Panc1 (cell line): ENCODE results near the gene SMAD1. TPM values are rescaled to one million over a fixed set of nuclear protein-coding genes. Genes with fewer than 3 reads are reported as not detected.

Source experiments
- ATAC-seq: fragments of 200-7000 bp; cut with Tn5 transposase; 2 replicates; pipeline ENCODE4 v1.9.1; 2020; ENCODE audit warnings: mild to moderate bottlenecking, moderate library complexity
- BruUV-seq: library from RNA; stranded (reverse); fragments of 400-500 nt; replicated peaks from 2 replicates; lab custom pipeline; 2021; lab: Mats Ljungman, UMichigan
- CTCF ChIA-PET: fragments of 300-600 bp; sonication (Branson Sonifier 250); formaldehyde crosslinking; loops from one replicate; lab custom pipeline; 2022; ENCODE audit warnings: antibody characterized with exemption; lab: Charles Lee
- POLR2A ChIA-PET: fragments of 300-600 bp; sonication (Branson Sonifier 250); formaldehyde crosslinking; loops from one replicate; lab custom pipeline; 2022; ENCODE audit warnings: antibody characterized with exemption; lab: Charles Lee
- DNase-seq: peaks from one replicate; pipeline ENCODE4 v3.0.0-alpha.2; 2010; ENCODE audit warnings: low read depth, low spot score
- H3K27ac ChIP-seq: 2 replicates; pipeline ENCODE4 v1.5.1; 2011; ENCODE audit warnings: mild to moderate bottlenecking, low read length, inconsistent platforms
- H3K27me3 ChIP-seq: fragments of 200-500 bp; sonication (Bioruptor generic); 2 replicates; pipeline ENCODE4 v1.6.0; 2014; ENCODE audit warnings: low read length, inconsistent platforms; ENCODE audit not compliant: control insufficient read depth, insufficient read depth
- H3K36me3 ChIP-seq: fragments of 200-500 bp; sonication (Bioruptor generic); 2 replicates; pipeline ENCODE4 v1.5.1; 2014; ENCODE audit warnings: inconsistent platforms, mild to moderate bottlenecking, low read length, moderate library complexity; ENCODE audit not compliant: control insufficient read depth, insufficient read depth
- H3K4me1 ChIP-seq: 2 replicates; pipeline ENCODE4 v1.5.1; 2011; ENCODE audit warnings: inconsistent platforms, mild to moderate bottlenecking, low read length, moderate library complexity; ENCODE audit not compliant: control insufficient read depth, insufficient read depth
- H3K4me3 ChIP-seq, 2 experiments: 2 replicates each; pipeline ENCODE4 v1.5.1; 2011 to 2012; ENCODE audit warnings: low read depth in 2 of 2, low read length in 2 of 2, mild to moderate bottlenecking in 2 of 2, inconsistent platforms in 1 of 2, moderate library complexity in 1 of 2
- H3K9me3 ChIP-seq: fragments of 200-500 bp; sonication (Bioruptor generic); 2 replicates; pipeline ENCODE4 v1.5.1; 2014; ENCODE audit warnings: low read depth, mild to moderate bottlenecking, inconsistent platforms, low read length, moderate library complexity; ENCODE audit not compliant: control insufficient read depth, insufficient read depth
- CTCF ChIP-seq: fragments of 450-650 bp; IDR thresholded peaks from 2 replicates; pipeline ENCODE4 v1.5.1; 2017; ENCODE audit warnings: mild to moderate bottlenecking
- POLR2AphosphoS5 ChIP-seq: IDR thresholded peaks from 2 replicates; pipeline ENCODE4 v1.6.1; 2012; ENCODE audit warnings: mild to moderate bottlenecking, low read depth, low read length, moderate library complexity
- SIN3A ChIP-seq: IDR thresholded peaks from 2 replicates; pipeline ENCODE4 v1.6.1; 2012; ENCODE audit warnings: low read depth, mild to moderate bottlenecking, low read length, moderate library complexity, borderline replicate concordance; ENCODE audit not compliant: insufficient read depth
- TCF7L2 ChIP-seq: IDR thresholded peaks from 2 replicates; pipeline ENCODE4 v1.6.1; 2011; ENCODE audit warnings: mild to moderate bottlenecking, low read depth, low read length, inconsistent platforms
- in situ Hi-C: cut with HindIII; loops from 2 replicates; pipeline ENCODE4 v1.10.0; 2016; ENCODE audit warnings: low sequenced_read_pairs, low pct_unique_long_range_greater_than_20kb
- intact Hi-C: fragments of 100-400 bp; cut with micrococcal nuclease; formaldehyde crosslinking; loops from one replicate; pipeline ENCODE4 v1.10.0; 2022; ENCODE audit not compliant: unreplicated experiment
- total RNA-seq: library from RNA; stranded (reverse); gene quantifications from one replicate; pipeline ENCODE4 v1.2.1, GENCODE V29; 2021; ENCODE audit not compliant: unreplicated experiment
- TF ChIP-seq, protein P1 (sequence below), 2 experiments: IDR thresholded peaks; 2 replicates each; pipeline ENCODE4 v1.6.1; 2011 to 2012; ENCODE audit warnings: low read depth in 2 of 2, control low read depth in 1 of 2, low read length in 1 of 2, mild to moderate bottlenecking in 1 of 2, moderate library complexity in 1 of 2; ENCODE audit not compliant: insufficient read depth in 1 of 2

Gene SMAD1
- total RNA-seq, 1 experiment from 2014 or later = 24.1 TPM

DNA sequence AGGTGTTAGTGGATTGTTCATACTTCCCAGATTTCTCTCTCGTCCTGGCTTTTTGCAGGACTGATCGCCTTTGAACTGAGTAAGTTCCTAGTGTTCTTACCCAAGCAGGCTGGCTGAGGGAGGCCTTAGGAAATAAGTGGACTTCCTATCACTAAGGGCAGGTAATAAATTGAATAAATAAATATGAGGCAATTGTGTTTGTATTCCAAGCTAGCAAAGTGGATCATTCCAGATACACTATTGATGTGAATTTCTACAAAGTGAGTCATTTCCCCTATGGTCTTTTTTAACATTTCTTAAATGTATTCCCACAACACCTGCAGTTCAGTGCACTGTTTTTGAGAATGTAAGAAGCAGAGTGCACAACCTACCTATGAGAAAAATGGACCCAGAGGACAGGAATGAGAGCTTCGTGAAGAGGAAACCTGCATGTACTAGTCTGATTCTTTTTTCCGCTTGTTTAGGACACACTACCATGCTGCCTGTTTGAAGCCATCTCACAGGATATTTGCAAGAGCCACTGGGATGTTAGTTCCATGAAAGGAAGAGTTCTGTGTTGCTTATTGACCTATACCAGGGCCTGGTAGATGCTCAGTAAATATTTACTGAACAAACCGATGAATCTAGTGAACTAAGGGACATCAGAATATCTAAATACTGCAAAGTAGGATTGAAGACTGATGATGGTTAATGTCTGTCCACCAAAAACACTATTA is 29.0 kb upstream of the SMAD1 start:
- no peaks in the 10 kb centered on the region for H3K9me3 ChIP-seq
- ATAC-seq = no peak
- POLR2A ChIA-PET = no interaction called here

GRCh38 chr4:145453163-145453520 is 28.5 kb upstream of the SMAD1 start:
- in situ Hi-C loops = no loop called here
- BruUV-seq = no TSS peak
- intact Hi-C loops = no loop called here

More for the DNA sequence above, 29.0 kb upstream of the SMAD1 start:
- no TSS peak for BruUV-seq
- Histone ChIP-seq H3K27me3 (no peaks in the 10 kb centered on the region), H3K4me3 (no peak overlapping the region), H3K36me3 (no peaks in the 10 kb centered on the region), H3K4me1 (no peaks in the 10 kb centered on the region), H3K27ac (no peak overlapping the region)
- in situ Hi-C loops = no loop called here
- CTCF ChIA-PET = no interaction called here
- no peak for DNase-seq
- intact Hi-C loops = no loop called here
- TF ChIP-seq CTCF (no peak), POLR2AphosphoS5 (no peak), TCF7L2 (no peak), SIN3A (no peak)
- TF ChIP-seq, protein P1, sequence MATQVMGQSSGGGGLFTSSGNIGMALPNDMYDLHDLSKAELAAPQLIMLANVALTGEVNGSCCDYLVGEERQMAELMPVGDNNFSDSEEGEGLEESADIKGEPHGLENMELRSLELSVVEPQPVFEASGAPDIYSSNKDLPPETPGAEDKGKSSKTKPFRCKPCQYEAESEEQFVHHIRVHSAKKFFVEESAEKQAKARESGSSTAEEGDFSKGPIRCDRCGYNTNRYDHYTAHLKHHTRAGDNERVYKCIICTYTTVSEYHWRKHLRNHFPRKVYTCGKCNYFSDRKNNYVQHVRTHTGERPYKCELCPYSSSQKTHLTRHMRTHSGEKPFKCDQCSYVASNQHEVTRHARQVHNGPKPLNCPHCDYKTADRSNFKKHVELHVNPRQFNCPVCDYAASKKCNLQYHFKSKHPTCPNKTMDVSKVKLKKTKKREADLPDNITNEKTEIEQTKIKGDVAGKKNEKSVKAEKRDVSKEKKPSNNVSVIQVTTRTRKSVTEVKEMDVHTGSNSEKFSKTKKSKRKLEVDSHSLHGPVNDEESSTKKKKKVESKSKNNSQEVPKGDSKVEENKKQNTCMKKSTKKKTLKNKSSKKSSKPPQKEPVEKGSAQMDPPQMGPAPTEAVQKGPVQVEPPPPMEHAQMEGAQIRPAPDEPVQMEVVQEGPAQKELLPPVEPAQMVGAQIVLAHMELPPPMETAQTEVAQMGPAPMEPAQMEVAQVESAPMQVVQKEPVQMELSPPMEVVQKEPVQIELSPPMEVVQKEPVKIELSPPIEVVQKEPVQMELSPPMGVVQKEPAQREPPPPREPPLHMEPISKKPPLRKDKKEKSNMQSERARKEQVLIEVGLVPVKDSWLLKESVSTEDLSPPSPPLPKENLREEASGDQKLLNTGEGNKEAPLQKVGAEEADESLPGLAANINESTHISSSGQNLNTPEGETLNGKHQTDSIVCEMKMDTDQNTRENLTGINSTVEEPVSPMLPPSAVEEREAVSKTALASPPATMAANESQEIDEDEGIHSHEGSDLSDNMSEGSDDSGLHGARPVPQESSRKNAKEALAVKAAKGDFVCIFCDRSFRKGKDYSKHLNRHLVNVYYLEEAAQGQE (IDR thresholded peaks at IDR 0.05; ENCODE audit: insufficient read depth in 1 of 2, low read depth in 2 of 2, low read length in 1 of 2) = no peak

More at GRCh38 chr4:145453163-145453520, 28.5 kb upstream of the SMAD1 start:
- H3K36me3 ChIP-seq = no peaks in the 10 kb centered on the region
- DNase-seq (no peak), ATAC-seq (no peak)
- H3K4me1 ChIP-seq = no peaks in the 10 kb centered on the region
- H3K27ac ChIP-seq = no peak overlapping the region
- no peaks in the 10 kb centered on the region for H3K27me3 ChIP-seq
- H3K4me3 ChIP-seq = no peak overlapping the region
- ChIA-PET CTCF (no interaction called here), POLR2A (no interaction called here)
- TF ChIP-seq SIN3A = no peak
- TF ChIP-seq POLR2AphosphoS5 = no peak
- TF ChIP-seq, protein P1 (IDR thresholded peaks at IDR 0.05; ENCODE audit: insufficient read depth in 1 of 2, low read depth in 2 of 2, low read length in 1 of 2) = no peak
- no peaks in the 10 kb centered on the region for H3K9me3 ChIP-seq
